GM18505 (cell line): ENCODE results near the gene SMG6.
"Not testable (repeated sequence)": the region's sequence is repeated elsewhere in the genome, so short reads cannot be mapped to it uniquely, and the experiment has no call there.

Experiments
- ATAC-seq: cut with Tn5 transposase; IDR thresholded peaks from one replicate; pipeline ENCODE4 v1.9.1; 2021; ENCODE audit not compliant: unreplicated experiment
- POLR2A ChIP-seq: IDR thresholded peaks from 4 replicates; pipeline ENCODE4 v1.6.1; 2011; ENCODE audit warnings: borderline replicate concordance; ENCODE audit not compliant: insufficient read depth, insufficient read length; ENCODE audit errors: extremely low read depth

SMG6 gene

GRCh38 chr17:2264067-2264860 is 39.3 kb downstream of the SMG6 start:
- no peak for ATAC-seq
- TF ChIP-seq POLR2A, result no peak

- no peak for TF ChIP-seq POLR2A
- no peak for ATAC-seq
Observed at GRCh38 chr17:2263183-2264066, 40.2 kb downstream of the SMG6 start.

- no peak for TF ChIP-seq POLR2A
- no peak for ATAC-seq
Observed at GRCh38 chr17:2262135-2262587, 41.4 kb downstream of the SMG6 start.

GRCh38 chr17:2259769-2260536 is 43.6 kb downstream of the SMG6 start:
- peak; percentile 48 for TF ChIP-seq POLR2A
- no peak for ATAC-seq

- ATAC-seq, result not testable (repeated sequence)
Observed at GRCh38 chr17:2258830-2259229, 44.8 kb downstream of the SMG6 start.

- no peak for ATAC-seq
- no peak for TF ChIP-seq POLR2A
Observed at GRCh38 chr17:2253768-2254406, 49.7 kb downstream of the SMG6 start.

GRCh38 chr17:2253362-2253761 is 50.2 kb downstream of the SMG6 start:
- no peak for TF ChIP-seq POLR2A

GRCh38 chr17:2251098-2251497 is 52.5 kb downstream of the SMG6 start:
- no peak for ATAC-seq
- TF ChIP-seq POLR2A, result no peak

More at GRCh38 chr17:2253362-2253761, 50.2 kb downstream of the SMG6 start:
- no peak for ATAC-seq

GRCh38 chr17:2250140-2251095 is 53.2 kb downstream of the SMG6 start:
- TF ChIP-seq POLR2A, result no peak
- ATAC-seq, result no peak

- no peak for TF ChIP-seq POLR2A
- ATAC-seq, result no peak
Observed at GRCh38 chr17:2247005-2247404, 56.6 kb downstream of the SMG6 start.

GRCh38 chr17:2244545-2245525 is 58.8 kb downstream of the SMG6 start:
- no peak for ATAC-seq

More at GRCh38 chr17:2244545-2245525, 58.8 kb downstream of the SMG6 start:
- TF ChIP-seq POLR2A, result no peak
